ENCODE measurements around the gene PCSK6. TPM values are rescaled to one million over a fixed set of nuclear protein-coding genes. Genes with fewer than 3 reads are reported as not detected.

The PCSK6 gene
- total RNA-seq, 1 donor from 2014 or later = 1.3 TPM

DNA sequence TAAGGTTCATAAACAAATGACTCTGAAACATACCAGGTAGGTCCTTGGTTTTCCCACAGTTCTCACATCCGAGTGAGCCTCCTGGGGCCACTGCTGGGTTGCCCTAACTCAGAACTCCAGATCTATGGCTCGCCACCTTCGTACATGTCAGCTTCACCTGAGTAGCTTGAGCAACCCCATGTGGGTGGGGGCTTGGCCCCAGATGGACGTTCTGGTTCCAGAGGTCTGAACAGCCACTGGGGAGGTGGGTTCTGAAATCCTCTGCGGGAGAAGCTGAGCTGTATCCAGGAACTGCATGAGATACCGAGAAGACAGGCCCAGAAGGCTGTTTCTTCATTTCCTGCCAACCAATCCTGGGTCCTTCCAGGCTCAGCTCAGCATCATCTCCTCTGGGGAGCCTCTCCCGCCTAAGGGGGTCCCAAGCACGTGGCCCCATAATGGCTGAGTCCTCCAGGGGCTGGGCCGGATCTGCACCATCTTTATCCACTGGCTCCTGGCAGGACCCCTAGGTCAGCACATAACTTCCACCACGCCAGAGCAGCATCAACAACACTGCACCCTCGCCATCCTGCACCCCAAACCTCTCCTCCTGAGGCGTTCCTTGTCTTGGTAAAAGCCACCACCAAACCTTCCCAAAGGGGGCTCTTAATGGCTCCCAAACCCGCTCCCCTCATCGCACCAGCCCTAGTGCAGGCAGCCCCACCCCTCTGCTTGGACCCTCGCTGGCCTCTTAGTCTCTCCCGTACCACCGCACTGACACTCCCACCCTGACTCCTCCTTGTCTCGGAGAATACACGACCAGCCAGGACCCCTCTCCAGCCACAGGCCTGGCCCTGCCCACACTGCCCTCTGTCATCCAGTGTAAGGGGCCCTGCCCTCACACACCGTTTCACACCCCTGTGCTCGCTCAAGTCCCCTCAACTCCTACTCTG lies 39.8 kb downstream of the PCSK6 start:
- FAIRE-seq = no peak
- no peak overlapping the region for H3K4me3 ChIP-seq (ENCODE audit: insufficient read depth, low read depth, low read length)
- H3K27ac ChIP-seq (ENCODE audit: low read depth, low read length) = no peak overlapping the region
- Mint-ChIP-seq H3K9me3 (ENCODE audit: unreplicated experiment) (peaks cover 5% of the 10 kb centered on the region), H3K36me3 (ENCODE audit: low read depth, unreplicated experiment) (no peaks in the 10 kb centered on the region), H3K27ac (ENCODE audit: unreplicated experiment) (no peak overlapping the region), H3K4me3 (ENCODE audit: unreplicated experiment) (no peak overlapping the region), H3K27me3 (ENCODE audit: low read depth, unreplicated experiment) (peaks cover 17% of the 10 kb centered on the region), H3K4me1 (ENCODE audit: low read depth, unreplicated experiment) (peaks cover 7% of the 10 kb centered on the region)
- H3K4me1 ChIP-seq (ENCODE audit: insufficient read depth, low read length) = peaks cover 2% of the 10 kb centered on the region
- H2AFZ ChIP-seq (ENCODE audit: low read depth, low read length) = no peak overlapping the region
- no peak for DNase-seq (ENCODE audit: low read depth)
- H4K20me1 ChIP-seq (ENCODE audit: insufficient read depth, low read length) = no peaks in the 10 kb centered on the region
- H3K4me2 ChIP-seq (ENCODE audit: low read length) = no peak overlapping the region
- no peaks in the 10 kb centered on the region for H3K9me3 ChIP-seq (ENCODE audit: insufficient read depth, low read depth, low read length)
- no peak overlapping the region for H3K9ac ChIP-seq (ENCODE audit: low read length)
- no peak for TF ChIP-seq EZH2 (IDR thresholded peaks at IDR 0.05; ENCODE audit: insufficient read depth, low read length)
- TF ChIP-seq, protein P1, sequence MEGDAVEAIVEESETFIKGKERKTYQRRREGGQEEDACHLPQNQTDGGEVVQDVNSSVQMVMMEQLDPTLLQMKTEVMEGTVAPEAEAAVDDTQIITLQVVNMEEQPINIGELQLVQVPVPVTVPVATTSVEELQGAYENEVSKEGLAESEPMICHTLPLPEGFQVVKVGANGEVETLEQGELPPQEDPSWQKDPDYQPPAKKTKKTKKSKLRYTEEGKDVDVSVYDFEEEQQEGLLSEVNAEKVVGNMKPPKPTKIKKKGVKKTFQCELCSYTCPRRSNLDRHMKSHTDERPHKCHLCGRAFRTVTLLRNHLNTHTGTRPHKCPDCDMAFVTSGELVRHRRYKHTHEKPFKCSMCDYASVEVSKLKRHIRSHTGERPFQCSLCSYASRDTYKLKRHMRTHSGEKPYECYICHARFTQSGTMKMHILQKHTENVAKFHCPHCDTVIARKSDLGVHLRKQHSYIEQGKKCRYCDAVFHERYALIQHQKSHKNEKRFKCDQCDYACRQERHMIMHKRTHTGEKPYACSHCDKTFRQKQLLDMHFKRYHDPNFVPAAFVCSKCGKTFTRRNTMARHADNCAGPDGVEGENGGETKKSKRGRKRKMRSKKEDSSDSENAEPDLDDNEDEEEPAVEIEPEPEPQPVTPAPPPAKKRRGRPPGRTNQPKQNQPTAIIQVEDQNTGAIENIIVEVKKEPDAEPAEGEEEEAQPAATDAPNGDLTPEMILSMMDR (IDR thresholded peaks at IDR 0.05; ENCODE audit: insufficient read depth, low read depth, low read length) = no peak
- H3K27me3 ChIP-seq (ENCODE audit: insufficient read depth, low read length) = no peaks in the 10 kb centered on the region
- H3K79me2 ChIP-seq (ENCODE audit: insufficient read depth, low read length) = no peaks in the 10 kb centered on the region
- no peaks in the 10 kb centered on the region for H3K36me3 ChIP-seq (ENCODE audit: insufficient read depth, low read length)

DNA sequence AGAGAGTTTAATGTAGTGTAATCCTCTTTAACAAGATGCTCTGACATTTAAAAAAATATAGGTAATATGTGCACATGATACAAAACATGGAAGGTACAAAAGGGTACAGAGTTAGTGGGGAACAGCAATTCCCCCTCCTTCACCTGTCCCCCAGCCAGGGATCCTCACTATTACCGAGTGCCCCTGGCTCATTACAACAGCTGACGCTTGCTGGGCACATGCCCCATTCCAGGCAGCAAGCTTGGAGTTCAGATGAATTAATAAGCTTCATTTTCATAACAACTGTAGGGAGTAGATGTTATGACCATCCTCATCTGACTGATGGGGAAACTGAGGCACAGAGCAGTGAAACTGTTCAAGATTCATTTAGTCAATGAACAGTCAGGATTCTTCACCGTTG lies 41.2 kb downstream of the PCSK6 start:
- Histone ChIP-seq H4K20me1 (ENCODE audit: insufficient read depth, low read length) (no peaks in the 10 kb centered on the region), H3K36me3 (ENCODE audit: insufficient read depth, low read length) (no peaks in the 10 kb centered on the region), H3K4me2 (ENCODE audit: low read length) (no peak overlapping the region), H3K27ac (ENCODE audit: low read depth, low read length) (no peak overlapping the region), H3K4me1 (ENCODE audit: insufficient read depth, low read length) (peaks cover 2% of the 10 kb centered on the region), H3K9ac (ENCODE audit: low read length) (no peak overlapping the region), H2AFZ (ENCODE audit: low read depth, low read length) (no peak overlapping the region), H3K9me3 (ENCODE audit: insufficient read depth, low read depth, low read length) (no peaks in the 10 kb centered on the region), H3K27me3 (ENCODE audit: insufficient read depth, low read length) (no peaks in the 10 kb centered on the region), H3K79me2 (ENCODE audit: insufficient read depth, low read length) (no peaks in the 10 kb centered on the region), H3K4me3 (ENCODE audit: insufficient read depth, low read depth, low read length) (no peak overlapping the region)
- Mint-ChIP-seq H3K36me3 (ENCODE audit: low read depth, unreplicated experiment) (no peaks in the 10 kb centered on the region), H3K9me3 (ENCODE audit: unreplicated experiment) (peaks cover 5% of the 10 kb centered on the region), H3K27me3 (ENCODE audit: low read depth, unreplicated experiment) (peaks cover 17% of the 10 kb centered on the region), H3K4me3 (ENCODE audit: unreplicated experiment) (no peak overlapping the region), H3K27ac (ENCODE audit: unreplicated experiment) (no peak overlapping the region), H3K4me1 (ENCODE audit: low read depth, unreplicated experiment) (peaks cover 7% of the 10 kb centered on the region)
- no peak for DNase-seq (ENCODE audit: low read depth)
- TF ChIP-seq, protein P1 (IDR thresholded peaks at IDR 0.05; ENCODE audit: insufficient read depth, low read depth, low read length) = no peak
- TF ChIP-seq EZH2 (IDR thresholded peaks at IDR 0.05; ENCODE audit: insufficient read depth, low read length) = no peak
- FAIRE-seq = no peak

DNA sequence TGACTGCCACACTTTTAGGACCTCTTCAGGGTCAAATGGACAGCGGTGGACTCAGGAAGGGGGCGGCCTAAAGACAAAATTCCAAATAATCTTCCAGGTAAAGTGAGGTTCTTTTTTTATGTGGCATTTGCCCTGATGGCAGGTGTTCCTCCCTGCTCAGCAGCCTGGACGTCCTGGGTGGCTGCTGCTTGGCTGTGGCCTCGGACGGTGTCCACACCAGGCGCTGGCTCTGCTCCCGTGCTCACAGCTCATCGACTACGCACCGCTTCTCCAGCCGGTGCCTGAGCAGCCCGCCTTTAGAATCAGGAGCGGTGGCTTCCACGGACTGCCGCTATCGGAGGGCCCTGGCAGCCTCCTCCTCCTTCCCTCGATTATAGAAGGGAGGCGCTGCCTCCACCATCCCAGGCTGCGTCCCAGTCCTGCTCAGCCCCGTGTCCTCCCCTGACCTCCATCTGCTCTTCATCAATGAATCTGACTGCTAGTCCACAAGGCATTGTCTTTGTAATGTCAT lies 41.9 kb downstream of the PCSK6 start:
- Histone ChIP-seq H3K27me3 (ENCODE audit: insufficient read depth, low read length) (no peaks in the 10 kb centered on the region), H3K36me3 (ENCODE audit: insufficient read depth, low read length) (no peaks in the 10 kb centered on the region), H3K4me1 (ENCODE audit: insufficient read depth, low read length) (peaks cover 2% of the 10 kb centered on the region), H3K9me3 (ENCODE audit: insufficient read depth, low read depth, low read length) (no peaks in the 10 kb centered on the region), H3K79me2 (ENCODE audit: insufficient read depth, low read length) (no peaks in the 10 kb centered on the region), H4K20me1 (ENCODE audit: insufficient read depth, low read length) (no peaks in the 10 kb centered on the region), H2AFZ (ENCODE audit: low read depth, low read length) (no peak overlapping the region), H3K4me3 (ENCODE audit: insufficient read depth, low read depth, low read length) (no peak overlapping the region), H3K4me2 (ENCODE audit: low read length) (no peak overlapping the region), H3K27ac (ENCODE audit: low read depth, low read length) (no peak overlapping the region), H3K9ac (ENCODE audit: low read length) (no peak overlapping the region)
- Mint-ChIP-seq H3K9me3 (ENCODE audit: unreplicated experiment) (peaks cover 5% of the 10 kb centered on the region), H3K27me3 (ENCODE audit: low read depth, unreplicated experiment) (peaks cover 17% of the 10 kb centered on the region), H3K36me3 (ENCODE audit: low read depth, unreplicated experiment) (no peaks in the 10 kb centered on the region), H3K4me1 (ENCODE audit: low read depth, unreplicated experiment) (peaks cover 7% of the 10 kb centered on the region), H3K4me3 (ENCODE audit: unreplicated experiment) (no peak overlapping the region), H3K27ac (ENCODE audit: unreplicated experiment) (no peak overlapping the region)
- FAIRE-seq (no peak), DNase-seq (ENCODE audit: low read depth) (no peak)
- TF ChIP-seq, protein P1 (IDR thresholded peaks at IDR 0.05; ENCODE audit: insufficient read depth, low read depth, low read length) = no peak
- no peak for TF ChIP-seq EZH2 (IDR thresholded peaks at IDR 0.05; ENCODE audit: insufficient read depth, low read length)
